ENCODE results near the gene PARD6A.
A peak's percentile ranks its signal among the peaks of the same experiment; 100 is the strongest.

The PARD6A gene

GRCh38 chr16:67703626-67704025 lies 42.9 kb downstream of the PARD6A start:
- H3K4me3 ChIP-seq (ENCODE audit: control insufficient read depth, low read depth, low read length) = no peak overlapping the region
- TF ChIP-seq CTCF (conservative IDR thresholded peaks at IDR 0.05; ENCODE audit: control insufficient read depth, insufficient read depth, low read depth, low read length) = no peak
- no peak for DNase-seq (ENCODE audit: low read depth)

GRCh38 chr16:67704110-67704509 lies 43.4 kb downstream of the PARD6A start:
- TF ChIP-seq CTCF (conservative IDR thresholded peaks at IDR 0.05; ENCODE audit: control insufficient read depth, insufficient read depth, low read depth, low read length) = no peak
- no peak for DNase-seq (ENCODE audit: low read depth)
- no peak overlapping the region for H3K4me3 ChIP-seq (ENCODE audit: control insufficient read depth, low read depth, low read length)

- no peak for TF ChIP-seq CTCF (conservative IDR thresholded peaks at IDR 0.05; ENCODE audit: control insufficient read depth, insufficient read depth, low read depth, low read length)
- DNase-seq (ENCODE audit: low read depth) = no peak
- no peak overlapping the region for H3K4me3 ChIP-seq (ENCODE audit: control insufficient read depth, low read depth, low read length)
These were observed 46.5 kb downstream of the PARD6A start for GRCh38 chr16:67707210-67707609.

- no peak for TF ChIP-seq CTCF (conservative IDR thresholded peaks at IDR 0.05; ENCODE audit: control insufficient read depth, insufficient read depth, low read depth, low read length)
- DNase-seq (ENCODE audit: low read depth) = no peak
- H3K4me3 ChIP-seq (ENCODE audit: control insufficient read depth, low read depth, low read length) = no peak overlapping the region
These were observed 47.0 kb downstream of the PARD6A start for GRCh38 chr16:67707790-67708189.

- TF ChIP-seq CTCF (conservative IDR thresholded peaks at IDR 0.05; ENCODE audit: control insufficient read depth, insufficient read depth, low read depth, low read length) = no peak
- H3K4me3 ChIP-seq (ENCODE audit: control insufficient read depth, low read depth, low read length) = no peak overlapping the region
- DNase-seq (ENCODE audit: low read depth) = peak; percentile 70
These were observed 47.6 kb downstream of the PARD6A start for GRCh38 chr16:67708368-67708771.

- no peak for TF ChIP-seq CTCF (conservative IDR thresholded peaks at IDR 0.05; ENCODE audit: control insufficient read depth, insufficient read depth, low read depth, low read length)
- H3K4me3 ChIP-seq (ENCODE audit: control insufficient read depth, low read depth, low read length) = no peak overlapping the region
- no peak for DNase-seq (ENCODE audit: low read depth)
These were observed 48.3 kb downstream of the PARD6A start for GRCh38 chr16:67709050-67709449.

GRCh38 chr16:67710607-67711006 lies 49.8 kb downstream of the PARD6A start:
- no peak for TF ChIP-seq CTCF (conservative IDR thresholded peaks at IDR 0.05; ENCODE audit: control insufficient read depth, insufficient read depth, low read depth, low read length)
- no peak for DNase-seq (ENCODE audit: low read depth)
- H3K4me3 ChIP-seq (ENCODE audit: control insufficient read depth, low read depth, low read length) = no peak overlapping the region

All from fibroblast of mammary gland (primary cell).